Measurements from ENCODE around the gene RPS24. TPM values are rescaled to one million over a fixed set of nuclear protein-coding genes. Genes with fewer than 3 reads are reported as not detected.
"Not testable (repeated sequence)": the region's sequence is repeated elsewhere in the genome, so short reads cannot be mapped to it uniquely, and the experiment has no call there.

RPS24 gene
- 1,301 and 1,944 TPM in 2 replicates for total RNA-seq (2014; rRNA removed; shearing (Covaris generic))

DNA sequence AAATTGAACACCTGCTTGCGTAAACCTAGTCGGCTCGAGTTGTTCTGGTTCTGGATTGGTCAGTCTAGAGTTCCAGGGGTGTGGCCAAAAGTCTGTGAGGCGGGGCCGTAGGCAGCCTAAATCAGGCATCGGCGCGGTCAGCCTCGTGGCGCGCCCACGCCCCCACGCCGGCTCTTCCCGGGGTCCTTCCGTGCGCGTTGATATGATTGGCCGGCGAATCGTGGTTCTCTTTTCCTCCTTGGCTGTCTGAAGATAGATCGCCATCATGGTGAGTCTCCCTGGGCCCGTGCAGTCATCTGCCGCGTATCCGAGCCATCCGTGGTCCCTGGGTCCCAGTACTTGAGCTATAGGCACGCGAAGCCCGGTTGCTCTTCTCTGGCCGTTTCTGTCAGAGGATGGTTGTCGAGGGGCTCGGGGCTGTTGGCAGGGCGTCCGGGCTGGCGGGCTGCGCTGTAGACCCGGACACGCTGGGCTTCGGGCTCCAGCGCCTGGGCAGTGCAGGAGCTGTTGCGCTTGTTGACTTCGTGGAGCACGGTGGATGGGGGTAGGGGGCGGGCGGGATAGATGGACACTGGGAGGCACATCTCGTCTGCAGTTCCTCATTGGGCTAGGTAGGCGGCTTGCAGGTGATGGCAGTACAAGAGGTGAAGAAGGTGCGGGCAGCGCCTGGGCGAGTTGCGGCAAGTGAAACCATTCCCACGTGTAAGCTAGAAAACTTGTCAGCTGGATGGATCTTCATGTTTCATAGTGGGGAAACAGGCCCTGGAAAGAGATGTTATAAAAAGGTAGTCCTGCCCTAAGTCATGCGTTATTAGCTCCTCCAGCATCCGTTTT lies at the start of gene RPS24:
RPS24 (plus strand) TSS at position 227 of the 834 bp plus-strand sequence; CDS start at position 266, 39 bp downstream.
- Histone ChIP-seq H3K27me3 (ENCODE audit: control insufficient read depth, insufficient read depth, low read length) (no peaks in the 10 kb centered on the region), H3K36me3 (replicated peaks; ENCODE audit: control insufficient read depth, insufficient read depth, low read length) (peaks cover 33% of the 10 kb centered on the region), H3K4me3 (ENCODE audit: insufficient read depth, low read depth, low read length) (peak within 1 kb of the TSS; percentile 92)
- peak; percentile 95 for DNase-seq

DNA sequence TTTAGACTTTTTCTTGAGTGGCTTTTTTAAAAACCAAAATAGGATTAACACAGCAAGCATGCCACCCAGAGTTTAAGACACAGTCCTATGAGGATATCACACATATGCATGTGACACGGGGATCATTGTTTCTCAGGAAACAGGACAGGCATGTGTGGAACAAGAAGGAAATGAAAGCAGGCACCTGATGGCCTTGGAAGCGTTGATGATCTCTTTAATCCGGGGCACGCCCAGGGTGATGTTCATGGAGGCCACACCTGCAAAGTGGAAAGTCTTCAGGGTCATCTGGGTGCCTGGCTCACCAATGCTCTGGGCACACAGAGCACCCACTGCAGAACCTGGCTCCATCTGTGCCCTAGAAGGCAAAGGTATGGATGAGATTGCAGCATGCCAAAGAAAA lies 48.7 kb upstream of the RPS24 start:
- no peak for DNase-seq
- H3K36me3 ChIP-seq (replicated peaks; ENCODE audit: control insufficient read depth, insufficient read depth, low read length): peaks cover 61% of the 10 kb centered on the region
- no peaks in the 10 kb centered on the region for H3K27me3 ChIP-seq (ENCODE audit: control insufficient read depth, insufficient read depth, low read length)
- no peak overlapping the region for H3K4me3 ChIP-seq (ENCODE audit: insufficient read depth, low read depth, low read length)

GRCh38 chr10:77987671-77988255 lies 45.9 kb upstream of the RPS24 start:
- no peak overlapping the region for H3K4me3 ChIP-seq (ENCODE audit: insufficient read depth, low read depth, low read length)
- DNase-seq: no peak
- no peaks in the 10 kb centered on the region for H3K27me3 ChIP-seq (ENCODE audit: control insufficient read depth, insufficient read depth, low read length)
- peaks cover 49% of the 10 kb centered on the region for H3K36me3 ChIP-seq (replicated peaks; ENCODE audit: control insufficient read depth, insufficient read depth, low read length)

GRCh38 chr10:77989081-77989724 lies 44.5 kb upstream of the RPS24 start:
- Histone ChIP-seq H3K4me3 (ENCODE audit: insufficient read depth, low read depth, low read length) (no peak overlapping the region), H3K36me3 (replicated peaks; ENCODE audit: control insufficient read depth, insufficient read depth, low read length) (peaks cover 44% of the 10 kb centered on the region), H3K27me3 (ENCODE audit: control insufficient read depth, insufficient read depth, low read length) (no peaks in the 10 kb centered on the region)
- DNase-seq: no peak

DNA sequence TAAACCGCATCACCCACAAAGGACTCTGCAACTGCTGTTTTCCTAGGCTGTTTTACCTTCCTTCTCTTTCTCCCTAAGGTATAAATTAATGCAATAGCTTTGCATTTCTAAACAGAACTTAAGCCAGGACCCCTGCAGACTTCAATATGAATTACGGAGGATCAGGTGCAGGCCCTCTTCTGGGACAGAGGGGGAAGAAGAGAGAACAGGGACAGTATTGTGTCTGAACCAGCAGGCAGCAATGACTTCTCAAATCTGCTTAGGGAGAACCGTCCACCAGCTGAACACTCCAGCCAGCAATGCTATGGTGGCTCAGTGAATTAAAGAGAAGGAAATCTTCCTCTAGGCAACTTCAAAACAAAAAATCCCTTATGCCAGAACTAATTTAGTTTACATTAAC lies 40.0 kb upstream of the RPS24 start:
- Histone ChIP-seq H3K4me3 (ENCODE audit: insufficient read depth, low read depth, low read length) (no peak overlapping the region), H3K36me3 (replicated peaks; ENCODE audit: control insufficient read depth, insufficient read depth, low read length) (peaks cover 20% of the 10 kb centered on the region)
- peak; percentile 33 for DNase-seq

DNA sequence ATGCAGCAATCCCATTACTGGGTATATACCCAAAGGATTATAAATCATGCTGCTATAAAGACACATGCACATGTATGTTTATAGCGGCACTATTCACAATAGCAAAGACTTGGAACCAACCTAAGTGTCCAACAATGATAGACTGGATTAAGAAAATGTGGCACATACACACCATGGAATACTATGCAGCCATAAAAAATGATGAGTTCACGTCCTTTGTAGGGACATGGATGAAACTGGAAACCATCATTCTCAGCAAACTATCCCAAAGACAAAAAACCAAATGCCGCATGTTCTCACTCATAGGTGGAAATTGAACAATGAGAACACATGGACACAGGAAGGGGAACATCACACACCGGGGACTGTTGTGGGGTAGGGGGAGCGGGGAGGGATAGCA lies 34.9 kb upstream of the RPS24 start:
- H3K27me3 ChIP-seq (ENCODE audit: control insufficient read depth, insufficient read depth, low read length); DNase-seq; H3K4me3 ChIP-seq (ENCODE audit: insufficient read depth, low read depth, low read length): not testable (repeated sequence)
- peaks cover 29% of the 10 kb centered on the region for H3K36me3 ChIP-seq (replicated peaks; ENCODE audit: control insufficient read depth, insufficient read depth, low read length)

More for the DNA sequence above, 40.0 kb upstream of the RPS24 start:
- no peaks in the 10 kb centered on the region for H3K27me3 ChIP-seq (ENCODE audit: control insufficient read depth, insufficient read depth, low read length)

DNA sequence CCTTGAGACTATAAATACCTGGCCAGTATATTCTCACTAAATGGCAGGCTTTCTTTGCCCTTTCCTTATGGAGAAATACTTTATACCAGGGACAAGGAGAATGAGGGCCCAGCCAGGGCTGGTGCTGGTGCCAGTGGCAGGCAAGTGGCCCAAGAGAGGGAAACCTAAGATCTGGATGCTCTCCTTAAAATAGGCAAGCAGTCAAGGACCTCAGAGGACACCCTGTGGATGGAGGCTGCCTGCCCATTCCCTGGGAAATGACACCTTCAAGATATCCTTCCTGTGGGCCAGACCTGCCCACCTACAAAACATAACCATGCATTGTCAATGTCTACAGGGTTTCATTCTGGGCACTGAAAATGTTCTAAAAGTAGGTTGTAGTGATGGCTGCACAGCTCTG lies 33.5 kb upstream of the RPS24 start:
- peaks cover 36% of the 10 kb centered on the region for H3K36me3 ChIP-seq (replicated peaks; ENCODE audit: control insufficient read depth, insufficient read depth, low read length)
- no peak for DNase-seq
- no peak overlapping the region for H3K4me3 ChIP-seq (ENCODE audit: insufficient read depth, low read depth, low read length)
- no peaks in the 10 kb centered on the region for H3K27me3 ChIP-seq (ENCODE audit: control insufficient read depth, insufficient read depth, low read length)

- H3K4me3 ChIP-seq (ENCODE audit: insufficient read depth, low read depth, low read length): no peak overlapping the region
- DNase-seq: no peak
- no peaks in the 10 kb centered on the region for H3K27me3 ChIP-seq (ENCODE audit: control insufficient read depth, insufficient read depth, low read length)
- peaks cover 41% of the 10 kb centered on the region for H3K36me3 ChIP-seq (replicated peaks; ENCODE audit: control insufficient read depth, insufficient read depth, low read length)
These were observed 32.6 kb upstream of the RPS24 start for GRCh38 chr10:78000956-78001472.

GRCh38 chr10:78002541-78003288 lies 30.9 kb upstream of the RPS24 start:
- H3K36me3 ChIP-seq (replicated peaks; ENCODE audit: control insufficient read depth, insufficient read depth, low read length): peaks cover 48% of the 10 kb centered on the region
- no peak for DNase-seq
- H3K27me3 ChIP-seq (ENCODE audit: control insufficient read depth, insufficient read depth, low read length): no peaks in the 10 kb centered on the region
- H3K4me3 ChIP-seq (ENCODE audit: insufficient read depth, low read depth, low read length): no peak overlapping the region

DNA sequence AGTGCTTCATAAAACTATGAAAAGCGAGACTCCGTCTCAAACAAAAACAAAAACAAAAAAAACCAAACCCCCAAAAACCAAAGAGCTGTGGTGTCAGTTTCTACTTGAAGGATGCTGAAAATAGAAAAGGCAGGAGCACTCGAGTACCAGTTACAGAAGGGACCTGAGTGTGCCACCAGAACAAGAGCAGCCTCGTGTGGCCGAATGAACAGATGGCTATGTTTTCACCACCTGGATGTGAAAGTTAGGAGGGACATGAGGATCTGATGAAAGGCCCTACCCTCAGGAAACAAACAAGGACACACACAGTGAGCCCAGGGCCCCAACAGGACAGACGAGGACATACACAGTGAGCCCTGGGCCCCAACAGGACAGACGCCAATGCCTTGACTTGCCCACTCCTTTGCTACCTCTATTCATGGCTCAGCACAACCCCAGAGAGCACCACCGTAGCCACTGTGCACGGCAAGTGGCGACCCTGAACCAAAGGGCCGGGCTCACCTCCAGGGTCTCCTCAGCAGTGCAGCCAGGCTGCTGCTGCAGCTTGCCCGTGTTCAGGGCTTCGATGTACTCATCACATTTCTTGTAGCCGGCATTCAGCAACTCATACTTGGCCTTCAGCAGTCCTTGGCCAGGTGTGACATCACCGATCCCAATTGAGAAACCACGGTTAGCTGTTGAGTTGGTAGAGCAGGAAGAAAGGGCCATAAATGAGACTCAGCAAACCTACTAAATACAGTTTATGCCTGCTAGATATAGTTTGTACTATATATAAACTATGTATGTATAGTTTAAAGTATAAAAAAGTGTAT lies 29.2 kb upstream of the RPS24 start:
- Histone ChIP-seq H3K27me3 (ENCODE audit: control insufficient read depth, insufficient read depth, low read length) (no peaks in the 10 kb centered on the region), H3K36me3 (replicated peaks; ENCODE audit: control insufficient read depth, insufficient read depth, low read length) (peaks cover 54% of the 10 kb centered on the region), H3K4me3 (ENCODE audit: insufficient read depth, low read depth, low read length) (no peak overlapping the region)
- DNase-seq: no peak

DNA sequence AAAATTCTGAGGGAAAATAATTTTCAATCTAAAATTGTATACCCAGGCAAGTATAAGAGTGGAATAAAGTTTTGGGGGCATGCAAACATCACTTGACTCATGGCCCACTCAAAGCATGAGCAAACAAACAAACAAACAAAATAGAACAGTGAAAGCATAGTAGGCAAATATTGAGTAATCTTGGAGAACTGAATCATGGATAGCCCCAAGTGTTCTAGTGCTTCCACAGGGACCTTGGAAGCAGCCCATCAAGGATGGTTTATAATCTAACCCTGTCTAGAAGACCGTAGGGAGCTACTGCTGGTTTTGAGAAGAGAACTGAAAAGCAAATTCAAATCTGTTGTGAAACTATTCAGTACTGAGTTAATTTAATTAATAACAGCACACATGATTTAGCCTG lies 26.5 kb upstream of the RPS24 start:
- DNase-seq: no peak
- Histone ChIP-seq H3K27me3 (ENCODE audit: control insufficient read depth, insufficient read depth, low read length) (no peaks in the 10 kb centered on the region), H3K4me3 (ENCODE audit: insufficient read depth, low read depth, low read length) (no peak overlapping the region), H3K36me3 (replicated peaks; ENCODE audit: control insufficient read depth, insufficient read depth, low read length) (peaks cover 54% of the 10 kb centered on the region)

- DNase-seq: no peak
- Histone ChIP-seq H3K36me3 (replicated peaks; ENCODE audit: control insufficient read depth, insufficient read depth, low read length) (peaks cover 48% of the 10 kb centered on the region), H3K4me3 (ENCODE audit: insufficient read depth, low read depth, low read length) (no peak overlapping the region), H3K27me3 (ENCODE audit: control insufficient read depth, insufficient read depth, low read length) (no peaks in the 10 kb centered on the region)
These were observed 24.0 kb upstream of the RPS24 start for GRCh38 chr10:78009662-78010061.

DNA sequence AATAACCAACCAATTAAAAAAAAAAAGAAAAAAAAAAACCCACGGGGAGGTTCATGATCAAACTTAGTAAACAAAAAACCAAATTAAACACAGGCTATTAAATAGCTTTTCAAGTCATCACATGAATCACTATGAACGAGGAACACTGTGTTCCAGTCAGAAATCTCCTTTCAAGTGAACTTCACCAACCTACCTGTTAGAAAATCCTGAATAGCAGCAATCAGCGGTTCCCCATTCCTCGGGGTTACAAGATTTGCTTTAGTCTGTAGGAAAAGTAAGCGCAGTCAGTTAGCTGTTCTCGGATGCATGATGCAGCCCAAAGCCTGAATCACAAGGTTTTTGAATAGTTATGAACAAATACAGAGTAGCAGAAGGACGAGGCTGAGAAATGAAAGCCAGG lies 23.4 kb upstream of the RPS24 start:
- no peak overlapping the region for H3K4me3 ChIP-seq (ENCODE audit: insufficient read depth, low read depth, low read length)
- H3K27me3 ChIP-seq (ENCODE audit: control insufficient read depth, insufficient read depth, low read length): no peaks in the 10 kb centered on the region
- DNase-seq: no peak
- H3K36me3 ChIP-seq (replicated peaks; ENCODE audit: control insufficient read depth, insufficient read depth, low read length): peaks cover 43% of the 10 kb centered on the region
